Panc1 (cell line): ENCODE data around the gene C15orf39. TPM values are rescaled to one million over a fixed set of nuclear protein-coding genes. Genes with fewer than 3 reads are reported as not detected.

Experiments
- ATAC-seq: fragments of 200-7000 bp; cut with Tn5 transposase; 2 replicates; pipeline ENCODE4 v1.9.1; 2020; ENCODE audit warnings: mild to moderate bottlenecking, moderate library complexity
- BruUV-seq: library from RNA; stranded (reverse); fragments of 400-500 nt; replicated peaks from 2 replicates; lab custom pipeline; 2021; lab: Mats Ljungman, UMichigan
- CTCF ChIA-PET: fragments of 300-600 bp; sonication (Branson Sonifier 250); formaldehyde crosslinking; loops from one replicate; lab custom pipeline; 2022; ENCODE audit warnings: antibody characterized with exemption; lab: Charles Lee
- POLR2A ChIA-PET: fragments of 300-600 bp; sonication (Branson Sonifier 250); formaldehyde crosslinking; loops from one replicate; lab custom pipeline; 2022; ENCODE audit warnings: antibody characterized with exemption; lab: Charles Lee
- DNase-seq: peaks from one replicate; pipeline ENCODE4 v3.0.0-alpha.2; 2010; ENCODE audit warnings: low read depth, low spot score
- H3K27ac ChIP-seq: 2 replicates; pipeline ENCODE4 v1.5.1; 2011; ENCODE audit warnings: mild to moderate bottlenecking, low read length, inconsistent platforms
- H3K27me3 ChIP-seq: fragments of 200-500 bp; sonication (Bioruptor generic); 2 replicates; pipeline ENCODE4 v1.6.0; 2014; ENCODE audit warnings: low read length, inconsistent platforms; ENCODE audit not compliant: control insufficient read depth, insufficient read depth
- H3K36me3 ChIP-seq: fragments of 200-500 bp; sonication (Bioruptor generic); 2 replicates; pipeline ENCODE4 v1.5.1; 2014; ENCODE audit warnings: inconsistent platforms, mild to moderate bottlenecking, low read length, moderate library complexity; ENCODE audit not compliant: control insufficient read depth, insufficient read depth
- H3K4me1 ChIP-seq: 2 replicates; pipeline ENCODE4 v1.5.1; 2011; ENCODE audit warnings: inconsistent platforms, mild to moderate bottlenecking, low read length, moderate library complexity; ENCODE audit not compliant: control insufficient read depth, insufficient read depth
- H3K4me3 ChIP-seq, 2 experiments: 2 replicates each; pipeline ENCODE4 v1.5.1; 2011 to 2012; ENCODE audit warnings: low read depth in 2 of 2, low read length in 2 of 2, mild to moderate bottlenecking in 2 of 2, inconsistent platforms in 1 of 2, moderate library complexity in 1 of 2
- H3K9me3 ChIP-seq: fragments of 200-500 bp; sonication (Bioruptor generic); 2 replicates; pipeline ENCODE4 v1.5.1; 2014; ENCODE audit warnings: low read depth, mild to moderate bottlenecking, inconsistent platforms, low read length, moderate library complexity; ENCODE audit not compliant: control insufficient read depth, insufficient read depth
- POLR2AphosphoS5 ChIP-seq: IDR thresholded peaks from 2 replicates; pipeline ENCODE4 v1.6.1; 2012; ENCODE audit warnings: mild to moderate bottlenecking, low read depth, low read length, moderate library complexity
- SIN3A ChIP-seq: IDR thresholded peaks from 2 replicates; pipeline ENCODE4 v1.6.1; 2012; ENCODE audit warnings: low read depth, mild to moderate bottlenecking, low read length, moderate library complexity, borderline replicate concordance; ENCODE audit not compliant: insufficient read depth
- TCF7L2 ChIP-seq: IDR thresholded peaks from 2 replicates; pipeline ENCODE4 v1.6.1; 2011; ENCODE audit warnings: mild to moderate bottlenecking, low read depth, low read length, inconsistent platforms
- in situ Hi-C: cut with HindIII; loops from 2 replicates; pipeline ENCODE4 v1.10.0; 2016; ENCODE audit warnings: low sequenced_read_pairs, low pct_unique_long_range_greater_than_20kb
- intact Hi-C: fragments of 100-400 bp; cut with micrococcal nuclease; formaldehyde crosslinking; loops from one replicate; pipeline ENCODE4 v1.10.0; 2022; ENCODE audit not compliant: unreplicated experiment
- total RNA-seq: library from RNA; stranded (reverse); gene quantifications from one replicate; pipeline ENCODE4 v1.2.1, GENCODE V29; 2021; ENCODE audit not compliant: unreplicated experiment
- TF ChIP-seq, protein P1 (sequence below): fragments of 450-650 bp; IDR thresholded peaks from 2 replicates; pipeline ENCODE4 v1.5.1; 2017; ENCODE audit warnings: mild to moderate bottlenecking
- TF ChIP-seq, protein P2 (sequence below), 2 experiments: IDR thresholded peaks; 2 replicates each; pipeline ENCODE4 v1.6.1; 2011 to 2012; ENCODE audit warnings: low read depth in 2 of 2, control low read depth in 1 of 2, low read length in 1 of 2, mild to moderate bottlenecking in 1 of 2, moderate library complexity in 1 of 2; ENCODE audit not compliant: insufficient read depth in 1 of 2

C15orf39 gene
- total RNA-seq, 1 experiment from 2014 or later, result 17.6 TPM

DNA sequence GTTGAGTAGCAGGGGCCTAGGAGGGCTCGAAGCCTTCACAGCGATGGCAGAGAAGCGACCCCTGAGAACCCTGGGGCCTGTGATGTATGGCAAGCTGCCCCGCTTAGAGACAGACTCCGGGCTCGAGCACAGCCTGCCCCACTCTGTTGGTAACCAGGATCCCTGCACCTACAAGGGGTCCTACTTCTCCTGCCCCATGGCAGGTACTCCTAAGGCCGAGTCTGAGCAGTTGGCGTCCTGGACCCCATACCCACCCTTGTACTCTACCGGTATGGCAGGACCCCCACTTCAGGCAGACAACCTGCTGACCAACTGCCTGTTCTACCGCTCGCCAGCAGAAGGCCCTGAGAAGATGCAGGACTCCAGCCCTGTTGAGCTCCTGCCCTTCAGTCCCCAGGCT, 4.3 kb downstream of the C15orf39 start:
- BruUV-seq, result no TSS peak
- POLR2A ChIA-PET, result no interaction called here
- H3K27ac ChIP-seq, result no peak overlapping the region

DNA sequence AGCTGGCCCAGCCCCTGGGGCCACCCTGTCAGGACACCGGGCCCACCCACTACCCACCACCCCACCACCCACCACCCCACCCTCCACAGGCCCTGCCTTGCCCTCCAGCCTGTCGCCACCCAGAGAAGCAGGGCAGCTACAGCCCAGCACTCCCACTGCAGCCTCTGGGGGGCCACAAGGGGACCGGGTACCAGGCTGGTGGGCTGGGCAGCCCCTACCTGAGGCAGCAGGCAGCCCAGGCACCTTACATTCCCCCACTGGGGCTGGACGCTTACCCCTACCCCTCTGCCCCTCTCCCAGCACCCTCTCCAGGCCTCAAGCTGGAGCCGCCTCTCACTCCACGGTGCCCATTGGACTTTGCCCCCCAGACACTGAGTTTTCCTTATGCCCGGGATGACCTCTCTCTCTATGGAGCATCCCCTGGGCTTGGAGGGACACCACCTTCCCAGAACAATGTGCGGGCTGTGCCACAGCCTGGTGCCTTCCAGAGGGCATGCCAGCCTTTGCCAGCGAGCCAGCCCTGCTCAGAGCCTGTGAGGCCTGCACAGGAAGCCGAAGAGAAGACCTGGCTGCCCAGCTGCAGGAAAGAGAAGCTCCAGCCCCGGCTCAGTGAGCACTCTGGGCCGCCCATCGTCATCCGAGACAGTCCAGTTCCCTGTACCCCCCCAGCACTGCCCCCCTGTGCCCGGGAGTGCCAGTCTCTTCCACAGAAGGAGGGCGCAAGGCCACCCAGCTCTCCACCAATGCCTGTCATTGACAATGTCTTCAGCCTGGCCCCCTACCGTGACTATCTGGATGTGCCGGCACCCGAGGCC, 5.3 kb downstream of the C15orf39 start:
- DNase-seq (no peak), ATAC-seq (no peak)
- Histone ChIP-seq H3K27me3 (no peaks in the 10 kb centered on the region), H3K4me1 (peaks cover 19% of the 10 kb centered on the region), H3K4me3 (no peak overlapping the region), H3K9me3 (no peaks in the 10 kb centered on the region), H3K27ac (no peak overlapping the region), H3K36me3 (no peaks in the 10 kb centered on the region; the same call in 1 of the 2 replicates)
- intact Hi-C loops (no loop called here), in situ Hi-C loops (no loop called here)
- BruUV-seq, result no TSS peak
- TF ChIP-seq, protein P1, sequence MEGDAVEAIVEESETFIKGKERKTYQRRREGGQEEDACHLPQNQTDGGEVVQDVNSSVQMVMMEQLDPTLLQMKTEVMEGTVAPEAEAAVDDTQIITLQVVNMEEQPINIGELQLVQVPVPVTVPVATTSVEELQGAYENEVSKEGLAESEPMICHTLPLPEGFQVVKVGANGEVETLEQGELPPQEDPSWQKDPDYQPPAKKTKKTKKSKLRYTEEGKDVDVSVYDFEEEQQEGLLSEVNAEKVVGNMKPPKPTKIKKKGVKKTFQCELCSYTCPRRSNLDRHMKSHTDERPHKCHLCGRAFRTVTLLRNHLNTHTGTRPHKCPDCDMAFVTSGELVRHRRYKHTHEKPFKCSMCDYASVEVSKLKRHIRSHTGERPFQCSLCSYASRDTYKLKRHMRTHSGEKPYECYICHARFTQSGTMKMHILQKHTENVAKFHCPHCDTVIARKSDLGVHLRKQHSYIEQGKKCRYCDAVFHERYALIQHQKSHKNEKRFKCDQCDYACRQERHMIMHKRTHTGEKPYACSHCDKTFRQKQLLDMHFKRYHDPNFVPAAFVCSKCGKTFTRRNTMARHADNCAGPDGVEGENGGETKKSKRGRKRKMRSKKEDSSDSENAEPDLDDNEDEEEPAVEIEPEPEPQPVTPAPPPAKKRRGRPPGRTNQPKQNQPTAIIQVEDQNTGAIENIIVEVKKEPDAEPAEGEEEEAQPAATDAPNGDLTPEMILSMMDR, result no peak
- TF ChIP-seq SIN3A, result no peak
- no peak for TF ChIP-seq TCF7L2
- TF ChIP-seq POLR2AphosphoS5, result no peak
- TF ChIP-seq, protein P2, sequence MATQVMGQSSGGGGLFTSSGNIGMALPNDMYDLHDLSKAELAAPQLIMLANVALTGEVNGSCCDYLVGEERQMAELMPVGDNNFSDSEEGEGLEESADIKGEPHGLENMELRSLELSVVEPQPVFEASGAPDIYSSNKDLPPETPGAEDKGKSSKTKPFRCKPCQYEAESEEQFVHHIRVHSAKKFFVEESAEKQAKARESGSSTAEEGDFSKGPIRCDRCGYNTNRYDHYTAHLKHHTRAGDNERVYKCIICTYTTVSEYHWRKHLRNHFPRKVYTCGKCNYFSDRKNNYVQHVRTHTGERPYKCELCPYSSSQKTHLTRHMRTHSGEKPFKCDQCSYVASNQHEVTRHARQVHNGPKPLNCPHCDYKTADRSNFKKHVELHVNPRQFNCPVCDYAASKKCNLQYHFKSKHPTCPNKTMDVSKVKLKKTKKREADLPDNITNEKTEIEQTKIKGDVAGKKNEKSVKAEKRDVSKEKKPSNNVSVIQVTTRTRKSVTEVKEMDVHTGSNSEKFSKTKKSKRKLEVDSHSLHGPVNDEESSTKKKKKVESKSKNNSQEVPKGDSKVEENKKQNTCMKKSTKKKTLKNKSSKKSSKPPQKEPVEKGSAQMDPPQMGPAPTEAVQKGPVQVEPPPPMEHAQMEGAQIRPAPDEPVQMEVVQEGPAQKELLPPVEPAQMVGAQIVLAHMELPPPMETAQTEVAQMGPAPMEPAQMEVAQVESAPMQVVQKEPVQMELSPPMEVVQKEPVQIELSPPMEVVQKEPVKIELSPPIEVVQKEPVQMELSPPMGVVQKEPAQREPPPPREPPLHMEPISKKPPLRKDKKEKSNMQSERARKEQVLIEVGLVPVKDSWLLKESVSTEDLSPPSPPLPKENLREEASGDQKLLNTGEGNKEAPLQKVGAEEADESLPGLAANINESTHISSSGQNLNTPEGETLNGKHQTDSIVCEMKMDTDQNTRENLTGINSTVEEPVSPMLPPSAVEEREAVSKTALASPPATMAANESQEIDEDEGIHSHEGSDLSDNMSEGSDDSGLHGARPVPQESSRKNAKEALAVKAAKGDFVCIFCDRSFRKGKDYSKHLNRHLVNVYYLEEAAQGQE (IDR thresholded peaks at IDR 0.05; ENCODE audit: insufficient read depth in 1 of 2, low read depth in 2 of 2, low read length in 1 of 2), result no peak
- CTCF ChIA-PET, result interaction anchor here (0.7 kb wide), 1 partner anchor 43 kb away, joined by 3 read pairs; no protein-coding TSS in a partner anchor
- POLR2A ChIA-PET, result no interaction called here

More for the DNA sequence above, 4.3 kb downstream of the C15orf39 start:
- Histone ChIP-seq H3K9me3 (no peaks in the 10 kb centered on the region), H3K27me3 (no peaks in the 10 kb centered on the region), H3K4me1 (peaks cover 22% of the 10 kb centered on the region), H3K36me3 (no peaks in the 10 kb centered on the region; the same call in 1 of the 2 replicates), H3K4me3 (no peak overlapping the region)
- CTCF ChIA-PET, result no interaction called here
- ATAC-seq (no peak), DNase-seq (no peak)
- TF ChIP-seq, protein P1, result no peak
- TF ChIP-seq SIN3A, result no peak
- TF ChIP-seq, protein P2 (IDR thresholded peaks at IDR 0.05; ENCODE audit: insufficient read depth in 1 of 2, low read depth in 2 of 2, low read length in 1 of 2), result no peak
- TF ChIP-seq TCF7L2, result no peak
- TF ChIP-seq POLR2AphosphoS5, result no peak
- intact Hi-C loops (no loop called here), in situ Hi-C loops (no loop called here)
